OCI-LY3 (cell line): ENCODE measurements around the gene SP4.

Source experiments
- H2AFZ ChIP-seq: fragments of 200-600, 300-600 bp; shearing (Covaris generic); 2 replicates; pipeline ENCODE4 v1.6.0; 2014; ENCODE audit warnings: antibody characterized with exemption, low read depth, low read length
- H3K27ac ChIP-seq: fragments of 200-600, 300-600 bp; sonication (generic); 2 replicates; pipeline ENCODE4 v1.5.1; 2014; ENCODE audit warnings: mild to moderate bottlenecking, low read length, moderate library complexity, mixed read lengths
- H3K27me3 ChIP-seq: fragments of 200-600, 300-600 bp; sonication (generic); 2 replicates; pipeline ENCODE4 v1.6.1; 2014; ENCODE audit warnings: low read depth, low read length, mixed read lengths
- H3K36me3 ChIP-seq: fragments of 200-600, 300-600 bp; sonication (generic); replicated peaks from 2 replicates; pipeline ENCODE3; 2014; ENCODE audit warnings: low read depth, low read length, mixed read lengths
- H3K4me1 ChIP-seq: fragments of 300-600, 200-600 bp; sonication (generic); 2 replicates; pipeline ENCODE4 v1.6.1; 2014; ENCODE audit warnings: low read length, mixed read lengths
- H3K4me2 ChIP-seq: fragments of 200-600, 300-600 bp; sonication (generic); 2 replicates; pipeline ENCODE4 v1.6.1; 2014; ENCODE audit warnings: low read length, mixed read lengths
- H3K4me3 ChIP-seq: fragments of 300-600, 200-600 bp; sonication (generic); 2 replicates; pipeline ENCODE4 v1.5.1; 2014; ENCODE audit warnings: antibody characterized with exemption, mild to moderate bottlenecking, low read length, moderate library complexity
- H3K79me2 ChIP-seq: fragments of 300-600, 200-600 bp; shearing (Covaris generic); 2 replicates; pipeline ENCODE4 v1.6.1; 2014; ENCODE audit warnings: mild to moderate bottlenecking, low read length, mixed read lengths
- H3K9ac ChIP-seq: fragments of 300-600, 200-600 bp; shearing (Covaris generic); 2 replicates; pipeline ENCODE4 v1.6.0; 2014; ENCODE audit warnings: mild to moderate bottlenecking, low read length, moderate library complexity
- H3K9me3 ChIP-seq: fragments of 200-600, 300-600 bp; shearing (Covaris generic); 2 replicates; pipeline ENCODE4 v1.6.1; 2014; ENCODE audit warnings: low read length, mixed read lengths; ENCODE audit not compliant: insufficient read depth
- H4K20me1 ChIP-seq: fragments of 200-600, 300-600 bp; sonication (generic); 2 replicates; pipeline ENCODE4 v1.6.1; 2016; ENCODE audit warnings: low read length, mixed read lengths; ENCODE audit not compliant: insufficient read depth
- EZH2phosphoT487 ChIP-seq: fragments of 200-600 bp; shearing (Covaris generic); IDR thresholded peaks from 2 replicates; pipeline ENCODE4 v1.6.1; 2018; ENCODE audit warnings: antibody characterized with exemption, mixed run types, low read depth
- TF ChIP-seq, protein P1 (sequence below): fragments of 200-600, 300-600 bp; sonication (generic); IDR thresholded peaks from 2 replicates; pipeline ENCODE4 v1.5.1; 2014; ENCODE audit warnings: antibody characterized with exemption, low read length, low read depth

Gene SP4

DNA sequence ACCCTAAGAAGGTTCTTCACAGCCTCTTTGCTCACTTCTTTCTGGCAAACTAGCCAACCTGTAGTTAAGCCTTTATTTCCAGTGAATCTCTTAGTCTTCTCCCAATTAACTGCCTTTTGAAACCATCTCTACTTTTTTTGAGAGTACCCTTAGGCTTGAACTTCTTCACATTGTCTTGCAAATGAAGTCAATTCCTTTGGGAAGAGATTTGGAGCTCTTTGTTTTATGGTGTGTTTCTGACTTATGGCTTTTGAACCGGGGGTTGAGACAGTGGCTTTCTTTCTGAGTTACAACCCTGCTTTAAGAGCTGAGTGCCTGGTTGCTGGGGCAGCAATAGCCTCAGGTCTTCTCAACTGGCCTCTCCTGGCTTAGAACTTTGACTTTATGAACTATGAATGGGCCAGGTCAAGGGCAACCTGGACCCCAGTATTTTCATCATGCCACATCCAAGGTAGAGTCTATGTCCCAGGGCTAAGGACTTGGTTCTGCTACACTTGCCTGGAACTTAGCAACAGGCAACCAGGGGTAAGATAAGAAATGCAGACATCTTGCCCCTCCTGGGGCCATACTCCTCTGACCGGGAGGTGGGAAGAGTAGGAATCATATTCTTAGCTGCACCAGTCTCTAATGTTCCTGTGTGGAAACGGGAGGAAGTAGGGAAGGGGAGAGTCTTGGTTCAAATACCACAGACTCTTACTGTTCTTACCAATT lies 53.0 kb downstream of the SP4 start:
- Histone ChIP-seq H3K9ac (no peak overlapping the region), H3K4me1 (no peaks in the 10 kb centered on the region), H3K27ac (no peak overlapping the region), H3K36me3 (peaks cover 14% of the 10 kb centered on the region), H3K4me3 (no peak overlapping the region), H3K27me3 (no peaks in the 10 kb centered on the region), H4K20me1 (no peaks in the 10 kb centered on the region), H2AFZ (no peak overlapping the region), H3K4me2 (no peak overlapping the region), H3K9me3 (no peaks in the 10 kb centered on the region), H3K79me2 (no peaks in the 10 kb centered on the region)
- TF ChIP-seq EZH2phosphoT487: no peak
- TF ChIP-seq, protein P1, sequence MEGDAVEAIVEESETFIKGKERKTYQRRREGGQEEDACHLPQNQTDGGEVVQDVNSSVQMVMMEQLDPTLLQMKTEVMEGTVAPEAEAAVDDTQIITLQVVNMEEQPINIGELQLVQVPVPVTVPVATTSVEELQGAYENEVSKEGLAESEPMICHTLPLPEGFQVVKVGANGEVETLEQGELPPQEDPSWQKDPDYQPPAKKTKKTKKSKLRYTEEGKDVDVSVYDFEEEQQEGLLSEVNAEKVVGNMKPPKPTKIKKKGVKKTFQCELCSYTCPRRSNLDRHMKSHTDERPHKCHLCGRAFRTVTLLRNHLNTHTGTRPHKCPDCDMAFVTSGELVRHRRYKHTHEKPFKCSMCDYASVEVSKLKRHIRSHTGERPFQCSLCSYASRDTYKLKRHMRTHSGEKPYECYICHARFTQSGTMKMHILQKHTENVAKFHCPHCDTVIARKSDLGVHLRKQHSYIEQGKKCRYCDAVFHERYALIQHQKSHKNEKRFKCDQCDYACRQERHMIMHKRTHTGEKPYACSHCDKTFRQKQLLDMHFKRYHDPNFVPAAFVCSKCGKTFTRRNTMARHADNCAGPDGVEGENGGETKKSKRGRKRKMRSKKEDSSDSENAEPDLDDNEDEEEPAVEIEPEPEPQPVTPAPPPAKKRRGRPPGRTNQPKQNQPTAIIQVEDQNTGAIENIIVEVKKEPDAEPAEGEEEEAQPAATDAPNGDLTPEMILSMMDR: no peak

- no peak overlapping the region for H3K4me3 ChIP-seq
- H2AFZ ChIP-seq: no peak overlapping the region
- no peaks in the 10 kb centered on the region for H3K27me3 ChIP-seq
- no peaks in the 10 kb centered on the region for H3K4me1 ChIP-seq
- no peak overlapping the region for H3K9ac ChIP-seq
- H3K9me3 ChIP-seq: no peaks in the 10 kb centered on the region
- H3K4me2 ChIP-seq: no peak overlapping the region
- no peak for TF ChIP-seq EZH2phosphoT487
- TF ChIP-seq, protein P1: no peak
- H3K27ac ChIP-seq: no peak overlapping the region
- peaks cover 17% of the 10 kb centered on the region for H3K36me3 ChIP-seq
- H4K20me1 ChIP-seq: no peaks in the 10 kb centered on the region
- no peaks in the 10 kb centered on the region for H3K79me2 ChIP-seq
Measured at GRCh38 chr7:21486511-21486910, 58.6 kb downstream of the SP4 start.

DNA sequence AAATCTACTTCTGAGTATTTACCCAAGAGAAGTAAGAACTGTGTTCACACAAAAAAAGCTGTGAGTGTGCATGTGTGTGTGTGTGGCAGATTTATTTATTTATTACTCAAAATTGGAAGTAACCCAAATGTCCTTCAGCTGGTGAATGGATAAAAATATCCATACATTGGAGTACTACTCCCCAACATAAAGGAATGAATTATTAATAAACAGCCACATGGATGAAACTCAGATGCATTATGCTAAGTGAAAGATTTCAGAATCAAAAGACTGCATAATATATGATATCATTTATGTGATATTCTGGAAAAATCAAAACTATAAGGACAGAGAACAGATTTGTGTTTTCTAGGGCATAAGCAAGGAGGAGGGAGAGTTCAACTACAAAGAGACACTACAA lies 67.8 kb downstream of the SP4 start:
- Histone ChIP-seq H3K9ac (no peak overlapping the region), H3K79me2 (no peaks in the 10 kb centered on the region), H3K36me3 (peaks cover 16% of the 10 kb centered on the region), H3K27ac (no peak overlapping the region), H4K20me1 (no peaks in the 10 kb centered on the region), H3K27me3 (no peaks in the 10 kb centered on the region), H3K9me3 (no peaks in the 10 kb centered on the region), H3K4me3 (no peak overlapping the region), H2AFZ (no peak overlapping the region), H3K4me1 (no peaks in the 10 kb centered on the region), H3K4me2 (no peak overlapping the region)
- TF ChIP-seq EZH2phosphoT487: no peak
- TF ChIP-seq, protein P1: no peak

- Histone ChIP-seq H3K36me3 (peaks cover 8% of the 10 kb centered on the region), H3K4me3 (no peak overlapping the region), H3K27me3 (no peaks in the 10 kb centered on the region), H2AFZ (no peak overlapping the region), H4K20me1 (no peaks in the 10 kb centered on the region), H3K4me1 (no peaks in the 10 kb centered on the region), H3K27ac (no peak overlapping the region), H3K9ac (no peak overlapping the region), H3K79me2 (no peaks in the 10 kb centered on the region), H3K9me3 (no peaks in the 10 kb centered on the region), H3K4me2 (no peak overlapping the region)
- TF ChIP-seq, protein P1: no peak
- no peak for TF ChIP-seq EZH2phosphoT487
Measured at GRCh38 chr7:21497072-21497471, 69.2 kb downstream of the SP4 start.
